ENCODE results near the gene CPLX1.
"Not testable (repeated sequence)": the region's sequence is repeated elsewhere in the genome, so short reads cannot be mapped to it uniquely, and the experiment has no call there.

The CPLX1 gene

DNA sequence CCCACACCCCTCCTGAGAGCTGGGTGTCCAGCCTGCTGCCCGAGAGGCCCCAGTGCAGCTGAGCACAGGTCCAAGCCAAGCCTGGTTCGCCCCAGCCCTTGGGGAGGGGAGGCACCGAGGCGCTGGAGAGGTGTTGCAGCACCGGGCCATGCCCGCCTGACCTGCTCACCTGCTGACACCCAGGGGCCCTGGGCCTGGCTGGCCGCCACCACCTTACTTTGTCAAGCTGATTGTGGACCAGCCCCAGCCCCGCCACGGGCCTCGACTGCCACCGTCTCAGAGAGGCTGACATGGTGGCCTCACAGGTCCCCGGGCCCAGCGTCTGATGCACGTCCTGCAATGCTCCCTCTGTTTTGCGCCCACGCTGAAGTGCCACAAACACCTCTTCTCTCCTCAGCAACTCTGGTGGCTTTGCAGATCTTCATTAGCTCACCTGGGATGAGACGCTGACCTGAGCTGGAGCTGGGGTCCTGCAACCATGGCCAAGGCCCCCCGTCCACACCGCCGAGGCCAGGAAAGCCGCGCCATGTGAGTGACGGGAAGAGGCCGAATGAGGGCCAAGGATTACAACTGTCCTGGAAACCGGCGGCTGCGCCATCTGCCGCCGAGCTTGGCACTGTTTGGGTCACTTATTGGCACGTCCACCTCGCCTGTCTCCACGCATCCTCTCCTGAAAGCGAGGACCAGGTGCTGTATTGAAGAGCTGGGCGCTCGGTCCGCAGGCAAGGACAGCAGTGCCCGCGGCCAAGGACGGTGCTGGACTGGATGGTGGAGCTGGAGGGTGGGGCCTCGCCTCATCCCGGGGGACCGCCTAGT, 7.6 kb downstream of the CPLX1 start:
- DNase-seq = no peak

DNA sequence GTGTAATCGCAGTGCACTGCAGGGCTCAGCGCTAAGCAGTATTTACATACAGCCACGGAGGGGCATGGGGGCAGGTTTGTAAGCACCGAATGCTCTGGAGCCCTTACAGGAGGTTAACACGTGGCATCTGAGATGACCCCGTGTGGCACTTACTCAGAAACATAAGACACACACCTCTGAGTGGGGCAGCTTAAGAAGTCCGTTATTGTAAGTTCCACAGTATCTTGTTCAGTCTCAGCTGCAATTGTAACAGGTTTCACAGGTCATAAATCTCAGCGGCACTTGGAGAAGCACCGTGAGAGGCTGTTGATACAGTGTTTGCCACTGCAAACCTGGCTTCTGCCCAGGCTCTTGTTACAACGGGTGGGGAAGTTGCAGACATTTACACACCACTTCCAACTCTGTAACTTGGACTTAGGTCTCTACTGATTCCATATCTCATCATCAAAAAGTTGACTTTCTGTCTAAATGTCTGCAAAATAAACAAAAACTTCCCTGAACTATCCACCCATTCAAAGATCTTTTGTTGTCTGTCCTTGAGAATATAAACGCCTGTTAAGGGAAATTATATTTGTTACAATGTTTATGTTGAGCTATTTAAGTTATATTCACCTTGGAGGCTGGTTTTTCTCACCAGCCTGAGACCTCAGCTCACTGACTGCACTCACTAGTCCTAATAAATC, 10.3 kb downstream of the CPLX1 start:
- DNase-seq = no peak

DNA sequence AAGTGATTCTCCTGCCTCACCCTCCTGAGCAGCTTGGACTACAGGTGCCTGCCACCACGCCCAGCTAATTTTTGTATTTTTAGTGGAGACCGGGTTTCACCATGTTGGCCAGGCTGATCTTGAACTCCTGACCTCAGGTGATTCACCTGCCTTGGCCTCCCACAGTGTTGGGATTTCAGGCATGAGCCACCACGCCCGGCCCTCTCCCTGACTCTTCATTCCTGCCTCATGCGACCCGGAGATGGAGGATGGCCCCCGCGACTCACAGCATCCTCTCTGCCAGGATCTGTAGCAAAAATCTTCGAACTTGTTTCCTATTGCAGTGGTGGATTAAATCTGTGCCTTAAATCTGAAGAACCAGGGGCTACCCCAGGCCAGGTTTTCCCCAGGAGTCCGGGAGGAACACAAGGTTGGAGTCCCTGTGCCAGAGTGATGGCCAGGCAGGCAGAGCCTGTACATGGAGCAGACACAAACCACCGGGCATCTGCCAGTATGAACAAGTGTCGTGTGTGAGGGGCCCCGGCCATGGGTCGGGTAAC, 11.5 kb downstream of the CPLX1 start:
- DNase-seq = no peak

DNA sequence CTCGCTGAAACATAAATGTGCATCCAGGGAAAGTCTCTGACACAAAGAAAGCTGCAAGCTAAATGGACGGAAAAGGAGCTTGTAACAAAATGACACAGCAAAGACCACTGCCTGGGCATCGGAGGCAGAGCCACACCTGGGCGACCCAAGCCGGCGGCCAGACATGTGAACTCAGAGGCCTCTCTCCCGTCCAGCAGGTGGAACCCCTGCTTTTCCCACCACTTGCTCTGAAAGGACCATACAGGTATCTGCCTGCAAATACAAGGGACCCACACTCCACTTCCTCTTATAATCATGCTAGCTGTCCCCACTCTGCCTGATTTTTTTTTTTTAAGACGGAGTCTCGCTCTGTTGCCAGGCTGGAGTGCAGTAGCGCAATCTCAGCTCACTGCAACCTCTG, 12.0 kb downstream of the CPLX1 start:
- DNase-seq = no peak

DNA sequence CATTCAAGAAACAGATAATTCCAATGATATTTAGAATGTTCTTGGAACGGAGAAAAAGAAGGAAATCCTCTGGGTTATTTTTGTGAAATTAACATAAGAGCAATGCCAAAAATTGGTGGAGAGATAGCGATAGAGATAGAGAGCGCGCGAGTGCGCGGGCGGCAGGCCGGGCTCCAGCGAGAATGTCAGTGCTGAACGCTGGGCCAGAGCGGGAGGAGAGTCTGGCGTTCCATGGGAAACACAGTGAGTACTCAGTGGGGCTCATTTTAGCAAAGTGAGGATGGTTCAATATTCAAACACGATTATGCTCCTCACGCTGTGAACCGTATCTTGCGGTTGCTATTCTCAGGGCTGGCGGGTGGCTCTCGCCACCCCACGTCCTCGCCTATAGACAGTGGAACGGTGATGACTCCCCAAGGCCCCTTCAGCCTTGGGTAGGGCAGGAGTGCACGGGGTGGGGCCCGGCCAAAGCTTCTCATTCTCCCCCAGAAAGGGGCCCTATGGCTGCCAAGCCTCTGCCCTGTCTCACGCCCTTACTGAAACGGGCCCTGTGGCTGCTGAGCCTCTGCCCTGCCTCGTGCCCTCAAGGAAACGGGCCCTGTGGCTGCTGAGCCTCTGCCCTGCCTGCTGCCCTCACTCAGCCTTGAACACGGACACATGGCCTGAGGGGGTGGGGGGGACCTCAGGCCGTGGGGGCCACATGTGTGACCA, 16.9 kb downstream of the CPLX1 start:
- DNase-seq = no peak

DNA sequence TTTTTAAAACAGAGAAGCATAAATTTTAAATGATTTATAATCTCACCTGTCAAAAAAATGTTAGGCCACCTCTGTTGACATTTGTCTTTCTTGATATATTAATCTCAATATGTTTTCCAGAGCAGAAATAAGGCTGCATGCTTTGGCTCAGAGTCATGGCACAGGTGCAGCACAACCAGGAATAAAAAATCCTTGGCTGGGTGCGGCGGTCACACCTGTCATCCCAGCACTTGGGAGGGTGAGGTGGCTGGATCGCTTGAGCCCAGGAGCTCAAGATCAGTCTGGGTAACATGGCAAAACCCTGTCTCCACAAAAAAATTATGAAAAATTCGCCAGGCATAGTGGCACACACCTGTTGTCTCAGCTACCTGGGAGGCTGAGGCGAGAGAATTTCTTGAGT, 18.1 kb downstream of the CPLX1 start:
- DNase-seq = no peak

DNA sequence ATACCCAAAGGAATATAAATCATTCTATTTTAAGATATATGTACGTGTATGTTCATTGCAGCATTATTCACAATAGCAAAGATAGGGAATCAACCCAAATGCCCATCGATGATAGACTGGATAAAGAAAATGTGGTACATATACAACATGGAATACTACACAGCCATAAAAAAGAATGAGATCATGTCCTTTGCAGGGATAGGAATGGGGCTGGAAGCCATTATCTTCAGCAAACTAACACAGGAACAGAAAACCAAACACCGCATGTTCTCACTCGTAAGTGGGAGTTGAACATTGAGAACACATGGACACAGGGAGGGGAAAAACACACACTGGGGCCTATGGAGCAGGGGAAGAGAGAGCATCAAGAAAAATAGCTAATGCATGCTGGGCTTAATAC, 18.9 kb downstream of the CPLX1 start:
- DNase-seq = not testable (repeated sequence)

DNA sequence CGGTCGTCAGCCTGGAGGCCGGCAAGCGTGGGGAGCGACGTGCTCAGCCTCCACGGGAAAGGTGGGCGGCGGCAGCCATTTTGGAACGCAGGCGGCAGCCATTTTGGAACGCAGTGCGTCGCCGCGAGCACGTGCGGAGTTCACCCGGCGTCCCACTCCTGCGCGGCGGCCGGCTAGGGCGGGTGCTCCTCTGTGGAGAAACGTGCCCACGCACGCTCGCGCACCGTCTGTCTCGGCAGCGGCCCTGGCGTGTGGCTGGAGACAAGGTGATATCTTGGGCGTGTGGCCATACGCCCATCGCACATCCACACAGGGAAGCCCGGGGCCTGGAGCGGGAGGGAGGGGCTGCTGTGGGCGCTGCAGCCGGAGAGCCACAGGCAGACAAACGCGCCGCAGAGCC, 21.1 kb downstream of the CPLX1 start:
- no peak for DNase-seq

DNA sequence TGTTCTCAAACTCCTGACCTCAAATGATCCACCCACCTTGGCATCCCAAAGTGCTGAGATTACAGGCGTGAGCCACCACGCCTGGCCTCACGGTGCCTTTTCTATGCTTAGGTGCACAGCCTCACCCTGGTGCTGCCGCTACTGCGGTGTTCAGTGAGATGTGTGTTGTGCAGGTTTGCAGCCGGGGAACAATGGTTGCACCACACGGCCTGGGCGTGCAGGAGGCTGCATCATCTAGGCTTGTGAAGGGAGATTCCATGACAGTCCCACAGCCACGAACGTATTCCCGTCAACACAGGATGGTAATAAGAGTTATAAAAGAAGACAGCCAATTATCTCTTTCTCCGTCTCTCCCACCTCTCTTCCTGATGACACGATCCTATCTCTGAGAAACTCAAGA, 22.0 kb downstream of the CPLX1 start:
- DNase-seq = no peak

DNA sequence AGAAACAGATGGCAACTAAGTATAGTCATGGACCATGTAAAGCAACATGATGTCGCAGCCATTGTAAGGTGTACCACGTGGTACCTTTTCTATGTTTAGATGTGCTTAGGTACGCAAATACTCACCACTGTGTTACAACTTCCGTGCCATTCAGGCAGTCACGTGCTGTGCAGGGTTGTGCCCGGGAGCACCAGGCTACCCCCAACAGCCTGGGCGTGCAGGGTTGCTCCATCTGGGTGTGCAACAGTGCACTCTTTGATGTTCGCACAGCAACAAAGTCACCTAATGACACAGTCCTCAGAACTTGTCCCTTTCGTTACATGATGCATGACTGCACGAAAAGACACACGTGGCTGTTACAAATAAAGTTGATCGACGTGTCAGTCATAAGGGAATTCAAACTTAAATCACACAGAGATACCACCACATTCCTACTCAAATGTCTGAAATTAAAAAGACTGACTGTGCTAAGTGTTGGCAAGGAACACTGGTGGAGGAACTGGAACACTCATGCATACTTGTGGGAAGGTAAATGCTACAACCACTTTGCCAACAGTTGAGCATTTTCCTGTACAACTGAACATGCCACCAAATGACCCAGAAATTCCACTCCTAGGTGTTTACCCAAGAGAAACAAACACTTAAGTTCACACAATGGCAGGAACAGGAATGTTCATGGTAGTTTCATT, 24.3 kb downstream of the CPLX1 start:
- no peak for DNase-seq

DNA sequence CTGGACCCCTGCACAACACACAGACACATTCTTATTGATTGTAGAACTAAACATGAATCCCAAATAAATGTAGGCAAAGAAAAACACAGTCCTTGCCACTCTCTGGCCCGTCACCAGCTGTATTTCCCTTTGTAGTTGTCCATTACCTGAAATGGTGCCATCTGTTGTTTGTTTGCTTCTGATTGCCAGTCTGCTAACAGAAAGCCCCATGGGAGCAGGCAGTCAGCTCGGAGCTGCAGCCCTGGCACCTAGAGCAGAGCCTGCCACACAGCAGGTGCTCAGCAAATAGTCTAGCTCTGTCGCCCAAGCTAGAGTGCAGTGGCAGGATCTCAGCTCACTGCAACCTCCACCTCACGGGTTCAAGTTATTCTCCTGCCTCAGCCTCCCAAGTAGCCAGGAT, 28.9 kb downstream of the CPLX1 start:
- DNase-seq = no peak

DNA sequence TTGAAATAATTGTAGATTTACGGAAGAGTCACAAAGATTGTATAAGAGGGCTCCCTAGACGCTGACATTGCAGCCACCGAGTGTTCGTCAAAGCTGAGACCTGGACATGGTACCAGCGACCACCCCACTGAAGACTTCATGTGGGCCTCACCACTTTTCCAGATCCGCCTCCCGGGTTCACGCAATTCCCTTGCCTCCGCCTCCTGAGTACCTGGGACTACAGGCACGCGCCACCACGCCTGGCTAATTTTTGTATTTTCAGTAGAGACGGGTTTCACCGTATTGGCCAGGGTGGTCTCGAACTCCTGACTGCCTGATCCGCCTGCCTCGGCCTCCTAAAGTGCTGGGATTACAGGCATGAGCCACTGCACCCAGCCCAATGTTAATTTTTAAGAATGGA, 29.7 kb downstream of the CPLX1 start:
- DNase-seq = no peak

DNA sequence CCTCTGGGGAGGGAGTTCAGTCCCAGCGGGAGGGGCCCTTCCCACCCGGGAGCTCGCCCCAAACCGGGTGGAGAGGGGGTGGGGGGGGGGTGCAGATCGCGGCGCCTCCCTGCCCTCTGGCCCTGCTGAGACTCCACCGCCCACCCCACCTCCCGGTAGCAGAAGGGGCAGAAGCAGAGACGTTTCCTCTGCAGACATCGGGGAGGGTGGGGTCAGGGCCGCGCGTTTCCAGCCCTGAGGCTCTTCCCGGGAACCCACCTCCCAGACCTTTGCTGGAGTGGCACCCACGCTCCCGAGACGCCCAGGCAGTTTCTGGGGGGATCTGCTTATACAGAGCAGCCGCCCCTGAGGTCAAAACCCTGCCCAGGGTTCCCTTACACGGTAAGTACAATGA, 30.2 kb downstream of the CPLX1 start:
- DNase-seq = no peak

DNA sequence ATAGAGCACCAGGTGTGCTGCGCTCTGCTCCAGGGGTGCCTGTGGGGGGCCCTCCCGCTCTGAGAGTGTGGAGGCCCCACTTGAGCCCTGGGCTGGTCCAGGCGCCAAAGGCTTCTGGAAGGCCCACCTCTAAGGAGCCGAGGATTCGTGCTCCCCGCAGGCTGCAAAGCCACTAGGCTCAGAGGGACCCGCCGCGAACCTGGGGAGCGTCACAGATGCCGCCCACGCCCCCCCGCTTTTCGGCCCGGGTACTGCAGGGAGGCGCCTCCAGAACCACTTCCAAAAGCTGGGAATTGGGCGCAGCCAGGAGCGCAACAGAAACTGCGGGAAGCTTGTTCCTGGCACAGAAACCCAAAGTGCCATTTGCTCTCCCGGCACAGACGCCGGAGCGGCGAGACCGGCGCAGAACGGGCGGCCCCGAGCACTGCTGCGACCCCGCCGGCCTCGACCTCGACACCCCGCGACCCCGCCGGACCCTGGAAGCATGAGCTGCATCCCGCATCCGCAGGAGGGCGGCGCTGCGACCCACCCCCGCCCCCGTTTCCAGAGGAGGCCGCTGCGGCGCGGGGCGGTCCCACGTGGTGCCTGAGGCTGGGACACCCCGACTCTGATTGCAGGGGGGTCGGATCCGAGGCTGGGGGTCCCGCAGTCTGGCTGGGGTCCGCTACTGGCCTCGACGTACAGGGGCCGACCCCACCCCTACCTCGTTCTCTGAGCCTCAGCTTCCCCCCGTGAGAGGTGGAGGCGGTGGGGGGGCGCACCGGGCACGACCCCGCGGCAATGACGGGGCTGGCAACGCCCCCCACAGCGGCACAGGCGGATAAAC, 30.8 kb downstream of the CPLX1 start:
- no peak for DNase-seq

DNA sequence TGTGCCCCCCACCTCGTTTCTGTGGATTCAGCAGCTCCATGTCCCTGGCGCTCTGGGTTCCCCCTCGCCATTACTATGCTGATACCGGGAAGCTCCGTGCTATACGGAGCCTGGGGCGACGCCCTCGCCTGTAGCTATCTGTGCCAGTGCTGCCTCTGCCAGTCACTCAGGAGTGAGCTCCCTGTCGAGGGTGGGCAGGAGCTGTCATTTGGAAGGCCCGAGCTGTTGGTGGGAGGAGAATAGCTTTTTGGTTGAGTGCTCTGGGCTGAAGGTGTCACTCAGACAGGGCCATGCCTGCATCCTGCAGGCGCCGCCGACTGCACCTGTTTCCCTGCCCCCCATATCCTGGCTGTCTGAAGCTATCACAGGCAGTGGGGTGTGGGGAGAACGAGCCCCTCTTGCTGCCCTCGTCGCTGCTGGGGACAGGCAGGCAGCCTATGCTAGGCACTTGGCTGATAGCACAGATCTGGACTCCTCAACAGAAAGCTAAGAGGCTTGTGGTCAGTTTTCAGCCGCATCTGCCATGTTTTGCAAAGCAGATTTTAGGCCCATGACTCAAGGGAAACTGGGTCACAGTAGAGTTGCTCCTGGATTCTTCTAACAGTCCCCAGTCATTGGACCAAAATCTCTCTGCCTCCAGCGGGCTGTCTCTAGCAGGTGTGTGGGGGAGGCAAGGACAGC, 31.8 kb downstream of the CPLX1 start:
- DNase-seq = no peak

DNA sequence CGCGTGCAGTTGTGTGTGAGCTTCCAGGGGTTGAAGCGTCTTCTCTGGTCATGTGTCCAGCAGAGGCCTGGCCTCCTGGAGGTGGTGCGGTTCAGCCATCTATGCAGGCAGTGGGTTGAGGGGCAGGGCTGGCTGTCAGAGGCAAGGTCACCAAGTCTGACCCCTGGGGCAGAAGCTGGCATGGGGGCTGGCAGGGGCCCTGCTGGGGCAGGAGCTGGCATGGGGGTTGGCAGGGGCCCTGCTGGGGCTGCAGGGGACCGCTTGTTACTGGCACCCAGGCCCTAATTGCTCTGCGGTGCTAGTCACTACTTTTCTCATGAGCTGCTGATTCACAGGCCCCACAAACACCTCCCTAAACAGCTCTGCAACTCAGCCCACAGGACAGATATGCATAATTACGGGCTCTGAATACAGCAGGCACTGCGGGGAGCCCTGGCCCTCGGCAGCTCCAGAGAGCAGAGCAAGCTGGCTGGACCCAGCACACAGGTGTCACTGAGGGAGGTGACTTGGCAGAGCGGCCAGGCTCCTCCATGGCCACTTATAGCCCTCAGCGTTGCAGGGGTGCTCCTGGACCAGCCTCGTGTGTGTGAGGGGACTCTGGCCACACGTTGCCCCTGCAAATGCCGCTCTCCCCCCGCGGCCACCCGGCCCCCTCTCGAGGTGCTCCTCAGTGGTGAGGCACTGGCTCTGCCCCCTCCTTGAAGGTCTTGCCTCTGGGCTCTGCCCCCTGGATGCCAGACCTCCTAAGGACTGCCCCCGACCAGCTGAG, 32.7 kb downstream of the CPLX1 start:
- DNase-seq = no peak

DNA sequence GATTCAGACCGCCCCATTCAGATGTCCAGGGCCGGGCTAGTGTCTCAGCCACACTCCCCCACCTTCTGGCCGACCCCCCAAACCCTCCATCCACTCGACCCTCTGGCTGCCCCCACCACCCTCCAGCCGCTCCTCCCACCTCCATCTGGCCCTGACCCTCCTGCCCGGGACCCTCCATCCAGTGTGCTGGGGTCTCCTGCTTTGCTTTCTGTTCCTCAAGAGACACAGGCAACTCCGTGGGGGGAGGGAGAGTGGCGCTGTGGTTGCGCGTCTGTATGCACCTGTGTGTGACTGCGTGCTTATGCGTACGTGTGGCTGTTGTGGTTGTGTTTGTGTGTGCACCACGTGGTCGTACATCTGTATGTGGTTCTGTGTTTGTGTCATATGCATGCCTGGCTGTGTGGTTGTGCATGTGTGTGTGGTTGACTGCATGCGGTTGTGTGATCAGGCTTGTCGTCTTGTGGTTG, 33.3 kb downstream of the CPLX1 start:
- DNase-seq = no peak

DNA sequence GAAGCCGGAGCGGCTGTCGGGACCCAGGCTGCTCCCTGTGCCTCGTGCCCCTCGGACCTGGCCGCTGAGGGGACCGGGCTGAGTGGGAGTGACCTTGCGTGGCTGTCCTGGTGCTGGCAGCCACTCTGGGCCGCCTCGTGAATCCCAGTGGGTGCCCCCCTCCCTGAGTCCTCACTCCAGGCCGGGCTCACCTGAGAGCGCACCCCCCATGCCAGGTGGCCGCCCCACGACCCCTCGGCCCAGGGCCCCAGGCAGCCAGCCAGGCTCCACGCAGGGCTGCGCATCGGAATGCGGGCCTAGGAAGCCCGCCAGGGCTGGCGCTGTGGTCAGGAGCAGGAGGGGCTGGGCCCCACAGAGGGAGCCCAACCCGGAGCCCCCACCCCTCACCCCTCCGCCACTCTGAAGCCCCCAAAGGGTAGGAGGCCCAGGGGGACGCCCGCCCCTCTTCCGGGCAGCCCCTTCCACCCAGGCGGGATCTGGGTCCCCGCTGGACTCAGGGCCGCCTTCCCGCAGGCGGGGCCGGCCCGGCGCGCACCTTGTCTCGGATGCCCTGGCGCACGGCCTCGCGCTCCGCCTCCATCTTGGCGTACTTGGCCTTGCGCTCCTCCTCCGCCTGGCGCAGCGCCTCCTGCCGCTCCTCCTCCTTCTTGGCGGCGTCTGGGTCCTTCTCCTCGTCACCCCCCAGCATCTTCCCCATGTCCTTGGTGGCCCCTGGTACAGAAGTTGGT, 33.9 kb downstream of the CPLX1 start:
- no peak for DNase-seq

DNA sequence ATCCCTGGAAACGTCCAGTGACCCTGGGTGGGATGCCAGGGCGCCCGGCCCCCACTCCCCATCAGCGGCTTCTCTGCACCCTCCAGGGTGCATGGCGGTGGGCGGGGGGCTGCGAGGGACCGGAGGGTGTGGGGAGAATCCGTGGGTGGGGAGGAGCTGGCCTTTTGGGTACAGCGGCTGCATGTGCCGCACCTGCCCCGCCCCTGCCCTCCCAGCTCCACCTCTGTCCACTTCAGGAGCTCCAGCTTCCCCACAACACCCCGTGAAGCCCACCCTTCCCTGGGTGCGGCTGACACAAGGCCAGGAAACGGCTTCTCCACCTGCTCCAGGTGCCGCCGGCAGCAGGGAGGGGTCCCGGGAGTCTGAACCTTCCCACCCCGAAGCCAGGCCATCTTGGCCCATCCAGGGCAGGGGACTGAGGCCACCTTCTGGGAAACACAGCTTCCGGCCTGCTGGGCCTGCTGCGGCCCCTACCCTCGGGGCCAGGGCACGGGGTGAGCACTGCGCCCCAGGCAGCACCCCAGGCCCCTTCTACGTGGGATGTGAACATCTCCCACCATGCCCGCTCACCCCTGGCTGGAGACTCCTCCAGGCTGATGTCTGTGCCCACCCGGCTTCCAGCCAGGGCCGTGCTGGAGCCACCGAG, 34.6 kb downstream of the CPLX1 start:
- no peak for DNase-seq

DNA sequence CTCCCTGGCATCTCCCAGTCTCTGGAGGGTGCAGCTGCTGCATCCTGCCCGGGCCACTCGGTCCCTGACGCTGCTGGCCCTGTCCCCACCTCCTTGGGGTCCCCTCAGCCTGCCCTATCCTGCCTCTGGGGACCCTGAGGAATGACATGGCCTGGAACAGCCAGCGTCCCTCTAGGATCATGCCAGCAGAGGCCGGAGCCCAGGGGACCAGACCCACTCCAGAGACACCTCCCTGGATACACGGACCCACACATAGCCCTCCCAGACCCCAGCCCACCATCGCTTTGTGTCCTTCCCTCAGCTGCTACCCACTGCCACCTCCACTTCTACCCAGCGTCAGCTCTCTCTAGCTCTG, 35.5 kb downstream of the CPLX1 start:
- DNase-seq = no peak

Measured in activated T-cell treated with anti-CD3 and anti-CD28 coated beads for 4 hours (primary cell).